8988T (cell line): Measurements from ENCODE around the gene NEK11.

Source experiments
- DNase-seq: peaks from one replicate; pipeline ENCODE4 v3.0.0; 2011

Gene NEK11, protein sequence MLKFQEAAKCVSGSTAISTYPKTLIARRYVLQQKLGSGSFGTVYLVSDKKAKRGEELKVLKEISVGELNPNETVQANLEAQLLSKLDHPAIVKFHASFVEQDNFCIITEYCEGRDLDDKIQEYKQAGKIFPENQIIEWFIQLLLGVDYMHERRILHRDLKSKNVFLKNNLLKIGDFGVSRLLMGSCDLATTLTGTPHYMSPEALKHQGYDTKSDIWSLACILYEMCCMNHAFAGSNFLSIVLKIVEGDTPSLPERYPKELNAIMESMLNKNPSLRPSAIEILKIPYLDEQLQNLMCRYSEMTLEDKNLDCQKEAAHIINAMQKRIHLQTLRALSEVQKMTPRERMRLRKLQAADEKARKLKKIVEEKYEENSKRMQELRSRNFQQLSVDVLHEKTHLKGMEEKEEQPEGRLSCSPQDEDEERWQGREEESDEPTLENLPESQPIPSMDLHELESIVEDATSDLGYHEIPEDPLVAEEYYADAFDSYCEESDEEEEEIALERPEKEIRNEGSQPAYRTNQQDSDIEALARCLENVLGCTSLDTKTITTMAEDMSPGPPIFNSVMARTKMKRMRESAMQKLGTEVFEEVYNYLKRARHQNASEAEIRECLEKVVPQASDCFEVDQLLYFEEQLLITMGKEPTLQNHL

DNA sequence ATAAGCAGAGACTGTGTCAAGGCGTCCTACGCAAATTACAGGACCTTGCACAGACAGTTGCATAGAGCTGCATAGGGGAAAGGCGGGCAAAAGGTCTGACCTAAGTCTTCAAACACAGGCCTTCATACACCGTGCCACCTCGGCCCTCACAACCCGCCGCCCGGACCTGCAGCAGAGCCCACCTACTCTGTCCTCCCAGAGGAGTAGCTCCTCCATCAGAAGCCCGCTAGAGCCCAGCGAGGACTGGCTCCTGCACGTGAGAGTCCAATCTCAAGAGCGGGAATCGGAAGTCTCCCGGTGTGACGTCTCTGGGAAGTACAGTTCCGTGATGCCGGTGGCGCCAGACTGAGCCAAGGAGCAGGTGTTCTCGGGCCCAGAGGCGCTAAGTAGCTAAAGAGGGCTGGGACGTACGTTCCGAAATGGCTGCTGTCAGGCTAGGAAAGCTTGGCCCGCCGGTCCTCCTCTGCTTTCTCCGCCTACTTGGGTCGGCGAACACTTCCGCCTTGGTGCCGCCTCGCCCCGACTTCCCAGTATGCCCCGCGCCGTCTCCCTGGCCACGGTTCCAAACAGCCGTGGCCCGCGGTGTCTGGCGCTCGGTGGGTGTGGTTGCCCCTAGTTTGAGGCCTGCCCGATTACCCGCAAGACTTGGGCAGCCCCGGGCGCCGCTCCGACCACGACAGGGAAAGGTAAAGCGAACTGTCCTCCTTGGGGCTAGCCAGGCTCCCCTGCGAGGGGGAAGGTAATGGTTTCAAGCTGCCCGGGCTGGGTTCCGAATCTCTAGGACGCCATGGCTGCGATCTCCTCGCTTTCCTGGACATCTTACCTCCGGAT is at the start of gene NEK11, which contains the start of gene ASTE1:
Gene NEK11 (plus strand): TSS at position 557 of the 831 bp plus-strand sequence. CDS start 2,832 bp downstream, outside the sequence.
Gene ASTE1 (minus strand): TSS at position 505 of the 831 bp plus-strand sequence. CDS start 1,519 bp downstream, outside the sequence.
- DNase-seq = peak; percentile 44

DNA sequence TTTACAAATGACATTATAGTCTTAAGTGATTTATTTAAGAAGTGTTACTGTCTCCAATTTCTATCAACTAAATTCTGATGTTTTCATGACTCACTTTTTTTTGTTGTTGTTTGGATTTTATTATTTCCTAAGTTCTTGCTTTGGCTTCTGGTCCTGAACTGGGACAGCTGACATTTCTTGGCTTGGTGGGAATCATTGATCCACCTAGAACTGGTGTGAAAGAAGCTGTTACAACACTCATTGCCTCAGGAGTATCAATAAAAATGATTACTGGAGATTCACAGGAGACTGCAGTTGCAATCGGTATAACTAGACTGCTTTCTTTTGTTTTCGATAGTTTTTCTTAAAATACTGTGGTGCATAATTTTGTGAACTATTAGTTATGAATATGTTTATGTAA is 47.6 kb upstream of the NEK11 start:
- no peak for DNase-seq

DNA sequence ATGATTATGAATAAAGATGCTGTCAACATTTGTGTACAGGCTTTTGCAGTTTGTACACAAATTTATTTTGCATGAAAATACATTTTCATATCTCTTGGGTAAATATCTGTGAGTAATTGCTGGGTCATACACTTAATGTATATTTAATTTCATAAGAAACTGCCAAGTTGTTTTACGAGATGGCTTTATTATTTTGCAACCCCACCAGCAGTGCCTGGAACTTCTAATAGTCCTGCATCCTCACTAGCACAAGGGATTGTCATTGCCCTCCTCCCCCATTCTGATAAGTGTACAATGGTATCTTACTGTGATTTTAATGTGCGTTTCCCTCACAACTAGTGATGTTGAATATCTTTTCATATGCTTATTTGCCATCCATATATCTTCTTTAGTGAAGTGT is 45.2 kb upstream of the NEK11 start:
- no peak for DNase-seq

DNA sequence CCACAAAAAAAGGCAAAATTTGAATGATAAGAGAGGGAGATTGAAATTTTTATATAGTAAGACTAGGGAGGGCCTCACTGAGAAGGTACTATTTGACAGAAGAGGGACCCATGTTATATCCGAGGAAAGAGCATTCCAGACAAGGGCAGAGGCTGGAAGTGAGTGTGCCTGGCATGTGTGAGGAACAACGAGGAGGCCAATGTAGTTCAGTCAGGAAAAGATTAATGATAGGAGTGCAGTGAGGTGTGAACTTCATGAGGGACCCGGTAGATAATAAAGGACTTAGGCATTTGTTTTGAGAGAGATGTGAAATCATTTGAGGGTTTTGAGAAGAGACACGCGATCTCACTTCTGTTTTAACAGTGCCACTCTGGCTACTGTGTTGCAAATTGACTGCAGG is 36.4 kb upstream of the NEK11 start:
- DNase-seq = no peak

DNA sequence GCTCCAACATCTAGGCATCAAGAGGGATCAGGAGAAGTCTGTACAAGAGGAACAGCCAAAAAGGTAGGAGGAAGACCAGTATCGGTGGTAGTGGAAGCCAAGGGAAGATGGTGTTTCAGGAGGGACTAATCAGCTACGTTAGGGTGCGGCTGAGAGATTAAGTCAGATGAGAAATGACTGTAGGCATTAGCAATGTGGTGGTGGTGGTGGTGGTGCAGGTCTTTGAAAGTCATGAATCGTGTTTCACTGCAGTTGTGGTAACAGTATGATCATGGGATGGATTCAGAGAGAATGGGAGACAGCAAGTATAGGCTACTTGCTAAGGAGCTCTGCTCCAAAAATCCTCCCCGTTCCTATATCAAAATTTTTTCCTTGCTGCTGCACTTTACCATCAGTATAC is 35.6 kb upstream of the NEK11 start:
- DNase-seq = no peak

DNA sequence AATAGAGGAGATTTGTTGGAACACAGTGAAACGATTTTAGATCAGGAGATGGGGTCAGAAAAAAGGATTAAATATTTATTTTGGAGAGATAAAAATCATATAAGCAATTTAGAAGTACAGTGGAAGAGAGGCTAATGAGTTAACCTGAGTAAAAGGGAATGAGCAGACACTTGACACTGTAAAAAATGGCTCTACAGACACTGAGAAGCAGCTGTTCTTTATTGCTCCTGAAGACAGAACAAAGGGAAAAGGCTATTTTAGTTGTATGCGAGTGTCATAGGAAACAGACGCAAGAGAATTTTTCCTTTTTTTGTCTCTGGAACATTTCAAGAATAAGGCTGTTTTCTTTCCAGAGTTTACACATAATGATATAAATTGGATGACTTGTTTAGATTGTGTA is 34.3 kb upstream of the NEK11 start:
- no peak for DNase-seq

DNA sequence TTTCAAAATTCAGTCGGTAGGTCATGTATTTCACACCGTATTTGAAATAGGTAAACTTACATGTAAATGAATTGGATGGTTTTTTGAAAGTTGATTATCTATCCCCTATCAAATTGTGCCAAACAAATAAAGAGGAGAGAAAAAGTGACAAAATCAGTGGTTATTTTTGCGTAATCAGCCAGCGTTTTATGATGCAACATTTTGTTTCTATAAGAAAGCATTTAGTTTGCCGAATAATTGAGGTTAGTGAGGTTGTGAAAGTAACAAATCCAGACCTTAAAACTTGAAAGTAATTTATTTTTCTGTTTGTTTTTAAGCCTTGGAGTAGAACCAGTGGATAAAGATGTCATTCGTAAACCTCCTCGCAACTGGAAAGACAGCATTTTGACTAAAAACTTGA is 29.4 kb upstream of the NEK11 start:
- DNase-seq = no peak

DNA sequence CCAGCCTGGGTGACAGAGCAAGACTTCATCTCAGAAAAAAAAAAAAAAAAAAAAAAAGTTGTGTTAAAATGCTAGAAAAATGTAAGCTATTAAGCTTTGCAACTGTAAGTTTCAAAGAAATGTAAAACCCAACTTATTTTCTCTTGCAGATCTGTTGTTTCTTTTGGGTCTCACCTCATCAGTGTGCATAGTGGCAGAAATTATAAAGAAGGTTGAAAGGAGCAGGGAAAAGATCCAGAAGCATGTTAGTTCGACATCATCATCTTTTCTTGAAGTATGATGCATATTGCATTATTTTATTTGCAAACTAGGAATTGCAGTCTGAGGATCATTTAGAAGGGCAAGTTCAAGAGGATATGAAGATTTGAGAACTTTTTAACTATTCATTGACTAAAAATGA is 25.6 kb upstream of the NEK11 start:
- DNase-seq = no peak

DNA sequence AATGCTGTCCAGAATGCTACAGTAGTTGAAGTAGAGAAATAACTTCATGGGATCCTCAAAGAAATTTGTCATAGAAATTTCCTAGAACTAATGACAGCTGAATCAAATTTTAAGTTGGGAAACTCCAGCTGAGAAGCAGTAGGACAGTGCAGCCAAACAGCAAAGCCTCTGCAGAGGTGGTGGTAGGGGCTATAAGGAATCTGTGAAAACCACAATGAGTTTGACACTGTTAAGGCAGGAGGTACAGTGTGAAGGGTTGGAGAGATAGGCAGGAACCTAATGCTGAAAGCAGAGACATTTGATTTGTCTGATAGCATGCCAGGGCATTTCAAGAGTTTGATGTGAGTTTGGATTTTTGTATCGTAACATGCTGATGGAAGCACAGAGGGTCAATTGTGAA is 22.1 kb upstream of the NEK11 start:
- no peak for DNase-seq

DNA sequence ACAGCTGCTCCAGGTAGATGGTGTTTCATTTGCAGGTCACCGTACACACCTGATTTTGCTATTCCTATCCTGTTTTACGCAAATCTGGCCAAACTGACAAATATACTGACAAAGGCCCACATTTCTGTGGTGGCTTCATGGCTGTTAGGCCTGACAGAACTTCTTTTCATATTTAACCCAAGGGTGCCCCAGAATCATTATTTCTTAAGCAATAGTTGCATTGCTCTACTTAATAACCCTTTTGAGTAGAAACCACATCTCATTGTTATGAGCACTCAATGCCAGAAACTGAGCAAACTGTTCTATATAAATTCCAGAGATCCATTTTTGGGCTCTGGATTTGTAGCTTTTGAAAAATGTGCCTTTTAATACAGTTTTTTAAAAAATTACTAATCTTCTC is 19.4 kb upstream of the NEK11 start:
- no peak for DNase-seq

DNA sequence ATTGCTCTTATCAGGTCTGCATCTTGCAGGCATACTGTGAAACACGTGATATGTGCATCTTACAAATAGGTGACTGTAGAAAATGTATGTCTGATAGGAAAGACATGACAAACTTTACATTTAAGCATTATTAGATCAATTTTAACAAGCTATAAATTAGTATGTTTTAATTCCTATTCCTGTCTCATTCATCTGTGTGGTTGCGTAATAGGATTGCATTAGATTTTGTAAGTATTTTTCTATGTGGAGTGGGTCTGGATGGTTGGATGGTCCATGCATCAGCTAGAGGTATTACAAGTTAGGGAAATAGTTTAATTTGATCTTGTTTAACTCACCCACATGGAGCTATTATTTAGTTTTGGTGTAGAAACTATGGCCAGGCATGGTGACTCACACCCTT is 18.9 kb upstream of the NEK11 start:
- no peak for DNase-seq

DNA sequence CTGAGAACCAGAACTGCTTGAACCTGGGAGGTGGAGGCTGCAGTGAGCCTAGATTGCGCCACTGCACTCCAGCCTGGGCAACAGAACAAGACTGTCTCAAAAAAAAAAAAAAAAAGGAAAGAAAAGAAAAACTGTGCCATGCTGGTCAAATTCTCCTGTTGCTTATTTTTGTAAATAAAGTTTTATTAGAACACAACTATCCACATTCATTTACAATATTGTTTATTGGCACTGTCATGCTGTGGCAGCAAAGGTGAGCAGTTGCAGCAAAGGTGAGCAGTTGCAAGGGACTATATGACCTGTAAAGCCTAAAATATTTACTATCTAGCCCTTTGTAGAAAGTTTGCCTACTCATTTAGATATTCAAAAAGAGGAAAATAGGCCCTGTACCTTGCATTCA is 18.4 kb upstream of the NEK11 start:
- DNase-seq = no peak

DNA sequence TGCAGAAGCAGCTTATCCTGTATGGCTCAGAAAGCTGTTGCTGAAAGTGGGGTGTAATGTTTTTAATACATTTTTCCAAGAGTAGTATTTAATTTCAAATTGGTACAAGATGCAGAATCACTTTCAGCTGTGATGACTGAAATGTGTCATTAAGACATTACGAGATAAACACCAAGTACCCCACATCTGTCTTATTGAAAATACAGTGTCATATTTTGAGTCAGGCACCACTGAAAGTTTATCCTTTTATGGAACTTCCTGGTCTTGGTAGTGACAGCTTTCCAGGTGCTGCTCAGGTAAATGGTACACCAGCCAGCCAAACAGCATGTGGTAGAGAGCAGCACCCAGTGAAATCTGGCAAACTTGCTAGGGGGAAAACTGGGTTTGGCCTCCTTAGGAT is 17.0 kb upstream of the NEK11 start:
- DNase-seq = no peak

DNA sequence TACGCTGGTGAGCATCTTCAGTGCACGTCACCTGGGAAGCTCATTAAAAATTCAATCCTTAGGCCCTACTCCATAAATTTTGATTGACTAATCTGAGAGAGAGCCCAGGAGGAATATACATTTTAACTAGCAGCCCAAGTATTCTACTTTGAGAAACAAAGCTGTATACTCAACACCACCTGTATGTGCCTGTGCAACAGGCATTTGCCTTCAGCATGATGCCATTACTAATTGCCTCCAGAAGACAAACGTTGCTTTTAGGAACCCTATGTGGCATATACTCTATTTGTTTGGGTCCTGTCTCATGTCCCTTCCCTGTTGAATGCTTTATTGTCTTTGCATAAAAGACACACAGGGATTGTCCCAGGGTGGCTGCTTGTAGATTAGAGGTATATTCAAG is 7.7 kb upstream of the NEK11 start:
- no peak for DNase-seq

DNA sequence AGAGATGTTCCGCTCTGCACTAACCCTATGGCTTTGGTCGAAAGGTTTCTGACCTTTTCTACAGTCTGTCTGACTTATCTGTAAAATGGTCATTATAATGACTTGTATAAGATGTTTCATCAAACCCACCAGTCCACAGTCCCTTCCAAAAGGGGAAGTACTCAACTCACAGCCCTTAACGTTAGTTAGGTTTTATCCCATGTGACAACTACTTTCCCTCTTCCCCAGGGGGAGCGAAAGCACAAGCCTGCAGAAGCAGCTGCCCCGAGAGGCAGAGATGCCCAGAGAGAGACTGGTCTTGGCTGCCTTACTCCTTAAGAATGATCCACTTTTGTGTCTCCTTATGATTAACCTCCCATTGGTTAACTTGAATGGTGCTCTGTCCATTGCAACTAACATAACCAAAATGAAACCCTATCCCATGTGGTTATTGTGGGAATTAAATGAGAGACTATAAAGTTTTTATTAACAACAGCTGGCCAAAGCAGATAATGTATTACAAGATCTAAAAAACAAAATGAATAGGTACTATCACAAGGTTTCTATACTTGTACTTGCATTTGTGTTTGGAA is 6.5 kb upstream of the NEK11 start:
- DNase-seq = no peak

DNA sequence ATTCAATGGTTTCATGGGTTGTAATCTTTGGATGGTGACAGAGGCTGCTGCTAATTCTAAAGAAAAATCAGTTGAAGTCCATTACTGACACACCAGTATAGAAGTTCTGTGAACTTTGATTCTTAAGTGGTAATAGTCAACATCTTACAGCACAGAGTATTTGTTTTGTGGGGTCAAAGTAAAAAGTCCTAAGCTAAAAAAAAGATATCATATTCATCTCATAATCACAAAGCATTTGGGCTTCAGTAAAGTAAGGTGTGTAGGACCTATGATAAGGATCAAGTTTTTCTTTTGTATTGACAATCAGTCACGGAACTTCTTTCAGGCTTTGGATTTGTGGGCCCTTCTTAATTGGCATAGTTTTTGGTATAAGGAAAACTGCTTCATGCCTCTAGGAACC is 1.1 kb upstream of the NEK11 start:
- DNase-seq = no peak

DNA sequence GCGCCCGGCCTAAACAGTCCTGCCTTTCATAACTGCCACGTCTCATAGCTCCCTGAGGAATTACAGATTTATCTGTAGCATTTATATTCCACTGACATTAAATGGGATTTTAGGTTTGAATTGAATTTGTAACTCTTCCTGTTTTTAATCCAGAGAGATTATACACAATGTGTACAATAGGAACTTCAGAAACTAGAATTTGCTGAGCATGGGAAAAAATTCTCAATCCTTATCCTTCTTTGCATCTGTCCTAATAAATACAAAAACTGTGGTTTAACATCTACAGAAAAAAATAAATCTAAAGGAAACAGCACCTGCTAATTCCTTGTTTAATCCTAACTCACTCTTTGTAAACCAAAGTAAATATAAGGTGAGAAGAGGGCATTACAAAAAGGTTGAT is 2.2 kb downstream of the NEK11 start:
- no peak for DNase-seq

DNA sequence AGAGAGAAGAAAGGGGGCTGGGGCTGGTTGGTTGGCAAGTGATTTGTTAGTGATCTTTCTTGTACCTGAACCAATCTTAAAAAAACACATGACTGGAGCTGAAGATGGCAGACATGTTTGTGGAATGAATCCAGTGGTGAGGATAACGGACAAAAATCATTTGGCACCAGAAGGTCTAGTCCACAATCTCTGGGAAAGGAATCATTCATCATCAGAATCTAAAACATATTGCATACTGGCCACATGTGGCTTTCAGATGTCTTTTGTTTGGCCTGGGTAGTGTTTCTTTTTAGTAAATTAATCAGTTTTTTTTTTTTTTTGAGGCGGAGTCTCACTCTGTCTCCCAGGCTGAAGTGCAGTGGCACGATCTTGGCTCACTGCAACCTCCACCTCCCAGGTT is 5.0 kb downstream of the NEK11 start:
- no peak for DNase-seq

DNA sequence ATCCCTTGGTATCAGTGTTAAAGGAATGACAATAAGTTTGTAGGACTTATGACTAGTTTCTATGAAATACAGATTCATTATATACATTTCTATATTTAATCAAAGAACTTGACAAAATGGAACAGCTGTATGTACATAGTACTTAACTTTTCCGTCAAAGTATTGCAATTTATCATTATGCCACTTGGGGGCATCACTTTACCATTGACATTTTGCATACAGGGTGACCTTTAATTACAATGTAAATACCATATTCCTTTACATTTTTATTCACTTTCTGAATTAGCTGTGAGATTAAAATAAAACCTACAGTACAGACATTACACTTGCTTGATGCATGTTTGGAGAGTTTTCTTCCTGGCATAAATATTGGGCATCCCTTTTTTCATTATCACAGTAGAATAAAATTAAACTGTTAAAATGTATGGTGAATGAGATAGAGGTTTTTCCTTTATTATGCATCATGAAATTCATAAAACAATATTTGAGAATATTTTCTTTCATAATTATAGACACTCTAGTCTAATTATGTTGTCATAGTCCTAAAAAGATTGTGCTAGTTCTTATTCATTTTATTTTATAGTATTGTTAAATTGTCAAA is 6.9 kb downstream of the NEK11 start:
- DNase-seq = no peak

DNA sequence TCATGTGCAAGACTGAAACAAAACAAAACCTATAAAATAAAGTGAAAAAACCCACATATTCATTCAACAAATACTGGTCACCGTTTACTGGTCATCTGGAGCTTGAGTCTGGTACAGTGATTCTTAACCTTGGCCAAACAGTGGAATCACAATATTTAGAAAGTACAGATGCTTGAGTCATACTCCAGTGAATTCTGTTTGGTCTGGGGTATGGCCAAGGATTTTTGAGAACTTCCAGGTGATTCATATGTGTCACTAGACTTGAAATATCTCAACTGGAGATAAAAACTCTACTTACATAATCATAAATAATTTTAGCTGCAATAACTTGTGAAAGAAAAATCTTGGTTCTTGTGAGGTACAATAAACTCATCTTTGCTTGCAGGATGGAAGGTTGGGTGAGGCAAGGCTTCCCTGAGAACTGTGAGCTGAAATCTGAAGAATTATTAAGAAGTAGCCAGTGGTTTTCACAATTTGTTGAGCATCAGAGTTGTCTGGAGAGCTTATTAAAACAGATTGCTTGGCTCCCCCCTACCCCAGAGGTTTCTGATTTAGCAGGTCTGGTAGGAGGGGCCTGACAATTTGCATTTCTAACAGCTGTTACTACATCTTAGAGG is 9.6 kb downstream of the NEK11 start:
- no peak for DNase-seq

DNA sequence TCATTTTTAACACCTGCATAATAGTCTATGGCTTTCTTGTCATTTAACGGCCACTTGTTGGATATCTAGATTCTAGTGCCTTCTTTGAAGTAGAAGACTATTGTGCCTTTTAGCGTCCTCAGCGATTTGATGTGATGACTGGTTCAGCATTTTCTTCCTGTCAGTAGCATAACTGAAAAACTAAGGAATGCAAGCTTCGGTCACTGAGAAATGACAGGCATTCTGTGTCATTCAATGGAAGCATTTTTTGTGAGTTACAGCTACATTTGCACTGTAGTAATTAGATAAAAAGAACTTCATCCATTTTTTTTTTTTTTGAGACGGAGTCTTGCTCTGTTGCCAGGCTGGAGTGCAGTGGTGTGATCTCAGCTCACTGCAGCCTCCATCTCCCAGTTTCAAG is 10.3 kb downstream of the NEK11 start:
- DNase-seq = no peak

DNA sequence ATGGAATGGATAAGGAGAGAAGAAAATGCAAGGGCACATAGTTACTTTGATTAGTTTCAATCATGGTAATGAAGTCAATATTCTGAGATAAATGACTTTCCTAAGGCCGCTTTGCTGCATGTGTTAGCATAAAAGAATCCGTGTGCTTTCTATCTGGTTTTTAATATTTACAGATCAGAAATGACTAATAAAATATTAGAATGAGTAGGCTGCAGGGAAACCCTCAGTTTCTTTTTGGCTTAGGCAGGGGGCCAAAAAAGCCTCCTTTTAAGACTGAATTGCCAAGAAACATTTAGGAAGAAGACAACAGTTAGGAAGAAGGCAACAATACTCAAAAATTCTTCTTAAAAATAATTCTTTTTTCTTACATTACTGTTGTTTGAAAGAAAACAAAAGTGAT is 11.6 kb downstream of the NEK11 start:
- no peak for DNase-seq
